LHCN-M2 (cell line): ENCODE measurements around the gene MON2. TPM values are rescaled to one million over a fixed set of nuclear protein-coding genes. Genes with fewer than 3 reads are reported as not detected.
A peak's percentile ranks its signal among the peaks of the same experiment; 100 is the strongest.
"Not testable (repeated sequence)": the region's sequence is repeated elsewhere in the genome, so short reads cannot be mapped to it uniquely, and the experiment has no call there.

Experiments
- DNase-seq: peaks from one replicate; pipeline ENCODE4 v3.0.0-alpha.2; 2012; ENCODE audit warnings: low read depth
- polyA plus RNA-seq: library from polyadenylated mRNA; unstranded; fragments of >200 nt; gene quantifications from one replicate; pipeline ENCODE4 v1.2.1, GENCODE V29; 2012; ENCODE audit warnings: missing spikeins
- total RNA-seq: library from RNA; depleted of rRNA; stranded (reverse); fragments of >200 nt; gene quantifications from 2 replicates; pipeline ENCODE4 v1.2.3, GENCODE V29; 2014; rRNA removed

Gene MON2, protein sequence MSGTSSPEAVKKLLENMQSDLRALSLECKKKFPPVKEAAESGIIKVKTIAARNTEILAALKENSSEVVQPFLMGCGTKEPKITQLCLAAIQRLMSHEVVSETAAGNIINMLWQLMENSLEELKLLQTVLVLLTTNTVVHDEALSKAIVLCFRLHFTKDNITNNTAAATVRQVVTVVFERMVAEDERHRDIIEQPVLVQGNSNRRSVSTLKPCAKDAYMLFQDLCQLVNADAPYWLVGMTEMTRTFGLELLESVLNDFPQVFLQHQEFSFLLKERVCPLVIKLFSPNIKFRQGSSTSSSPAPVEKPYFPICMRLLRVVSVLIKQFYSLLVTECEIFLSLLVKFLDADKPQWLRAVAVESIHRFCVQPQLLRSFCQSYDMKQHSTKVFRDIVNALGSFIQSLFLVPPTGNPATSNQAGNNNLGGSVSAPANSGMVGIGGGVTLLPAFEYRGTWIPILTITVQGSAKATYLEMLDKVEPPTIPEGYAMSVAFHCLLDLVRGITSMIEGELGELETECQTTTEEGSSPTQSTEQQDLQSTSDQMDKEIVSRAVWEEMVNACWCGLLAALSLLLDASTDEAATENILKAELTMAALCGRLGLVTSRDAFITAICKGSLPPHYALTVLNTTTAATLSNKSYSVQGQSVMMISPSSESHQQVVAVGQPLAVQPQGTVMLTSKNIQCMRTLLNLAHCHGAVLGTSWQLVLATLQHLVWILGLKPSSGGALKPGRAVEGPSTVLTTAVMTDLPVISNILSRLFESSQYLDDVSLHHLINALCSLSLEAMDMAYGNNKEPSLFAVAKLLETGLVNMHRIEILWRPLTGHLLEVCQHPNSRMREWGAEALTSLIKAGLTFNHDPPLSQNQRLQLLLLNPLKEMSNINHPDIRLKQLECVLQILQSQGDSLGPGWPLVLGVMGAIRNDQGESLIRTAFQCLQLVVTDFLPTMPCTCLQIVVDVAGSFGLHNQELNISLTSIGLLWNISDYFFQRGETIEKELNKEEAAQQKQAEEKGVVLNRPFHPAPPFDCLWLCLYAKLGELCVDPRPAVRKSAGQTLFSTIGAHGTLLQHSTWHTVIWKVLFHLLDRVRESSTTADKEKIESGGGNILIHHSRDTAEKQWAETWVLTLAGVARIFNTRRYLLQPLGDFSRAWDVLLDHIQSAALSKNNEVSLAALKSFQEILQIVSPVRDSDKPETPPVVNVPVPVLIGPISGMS (N-terminal part only)
- 16.8 and 22.7 TPM in 2 replicates for total RNA-seq
- 7.8 TPM for polyA plus RNA-seq

DNA sequence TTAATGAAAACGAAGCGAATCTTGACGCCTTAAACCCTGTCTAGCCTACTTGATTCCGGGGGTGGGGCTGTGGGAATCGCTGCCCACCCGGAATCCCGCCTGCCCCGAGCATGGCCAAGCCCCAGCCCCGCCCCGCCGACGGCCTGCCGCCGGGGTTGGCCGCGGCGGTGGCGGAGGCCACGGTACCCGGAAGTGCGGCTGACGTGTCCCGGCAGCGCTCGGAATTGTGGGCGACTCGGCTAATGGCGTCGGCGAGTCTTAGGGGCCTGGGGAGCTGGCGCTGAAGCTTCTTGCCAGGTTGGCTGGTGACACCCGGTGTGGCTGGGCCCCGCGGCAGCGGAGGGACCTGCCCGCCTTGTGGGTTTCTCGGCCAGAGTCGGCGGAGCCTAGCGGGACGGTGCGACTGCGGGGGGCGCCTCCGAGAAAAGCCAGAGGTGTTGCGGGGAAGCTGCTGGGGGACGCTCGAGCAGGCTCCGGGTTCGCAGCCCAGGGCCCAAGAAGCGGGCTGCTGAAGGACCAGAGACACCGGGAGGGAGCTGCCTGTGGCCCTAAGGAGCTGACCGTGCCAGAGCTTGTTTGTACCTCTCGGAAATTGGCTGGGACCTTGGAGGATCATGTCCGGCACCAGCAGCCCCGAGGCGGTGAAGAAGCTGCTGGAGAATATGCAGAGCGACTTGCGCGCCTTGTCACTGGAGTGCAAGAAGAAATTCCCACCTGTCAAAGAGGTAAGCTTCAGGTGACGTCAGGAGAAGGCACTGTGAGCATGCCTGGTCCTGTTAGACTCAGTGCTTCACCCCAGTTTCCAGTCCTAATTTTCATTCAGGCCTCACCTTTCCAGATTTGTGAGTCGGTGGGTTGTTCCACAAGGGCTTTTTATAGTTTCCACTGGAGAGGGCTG, at the start of gene MON2:
Gene MON2 (plus strand): TSS at position 233 of the 898 bp plus-strand sequence. CDS start 382 bp downstream, at position 615.
- peak; percentile 78 for DNase-seq

DNA sequence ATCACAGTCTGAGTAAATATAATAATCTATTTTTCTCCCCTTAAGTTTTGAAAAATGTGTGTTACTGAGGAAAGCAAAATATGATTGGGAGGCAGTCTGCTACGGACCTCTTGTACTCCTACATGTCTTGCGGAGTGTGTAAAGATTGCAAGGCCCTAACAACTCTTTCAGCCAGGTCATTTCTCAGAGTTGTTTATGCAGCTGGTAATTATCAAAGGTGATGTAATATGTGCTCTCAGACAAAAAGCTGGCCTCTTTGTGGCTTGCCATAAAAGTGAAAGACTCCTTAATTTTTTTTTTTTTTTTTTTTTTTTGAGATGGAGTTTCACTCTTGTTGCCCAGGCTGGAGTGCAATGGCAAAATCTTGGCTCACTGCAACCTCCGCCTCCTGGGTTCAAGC, 40.5 kb upstream of the MON2 start:
- DNase-seq, result peak; percentile 18

DNA sequence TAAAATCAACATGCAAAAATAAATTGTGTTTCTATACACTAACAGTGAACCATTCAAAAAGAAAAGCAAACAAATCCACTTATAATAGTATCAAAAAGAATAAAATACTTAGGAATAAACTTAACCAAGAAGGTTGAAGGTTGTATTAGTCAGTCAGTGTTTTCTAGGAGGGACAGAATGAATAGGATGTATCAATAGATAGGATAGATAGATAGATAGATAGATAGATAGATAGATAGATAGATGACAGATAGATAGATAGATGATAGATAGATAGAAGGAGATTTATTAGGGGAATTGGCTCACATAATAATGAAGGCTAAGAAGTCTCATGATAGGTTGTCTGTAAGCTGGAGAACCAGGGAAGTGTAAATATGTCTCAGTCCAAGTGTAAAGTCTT, 37.2 kb upstream of the MON2 start:
- DNase-seq, result no peak

DNA sequence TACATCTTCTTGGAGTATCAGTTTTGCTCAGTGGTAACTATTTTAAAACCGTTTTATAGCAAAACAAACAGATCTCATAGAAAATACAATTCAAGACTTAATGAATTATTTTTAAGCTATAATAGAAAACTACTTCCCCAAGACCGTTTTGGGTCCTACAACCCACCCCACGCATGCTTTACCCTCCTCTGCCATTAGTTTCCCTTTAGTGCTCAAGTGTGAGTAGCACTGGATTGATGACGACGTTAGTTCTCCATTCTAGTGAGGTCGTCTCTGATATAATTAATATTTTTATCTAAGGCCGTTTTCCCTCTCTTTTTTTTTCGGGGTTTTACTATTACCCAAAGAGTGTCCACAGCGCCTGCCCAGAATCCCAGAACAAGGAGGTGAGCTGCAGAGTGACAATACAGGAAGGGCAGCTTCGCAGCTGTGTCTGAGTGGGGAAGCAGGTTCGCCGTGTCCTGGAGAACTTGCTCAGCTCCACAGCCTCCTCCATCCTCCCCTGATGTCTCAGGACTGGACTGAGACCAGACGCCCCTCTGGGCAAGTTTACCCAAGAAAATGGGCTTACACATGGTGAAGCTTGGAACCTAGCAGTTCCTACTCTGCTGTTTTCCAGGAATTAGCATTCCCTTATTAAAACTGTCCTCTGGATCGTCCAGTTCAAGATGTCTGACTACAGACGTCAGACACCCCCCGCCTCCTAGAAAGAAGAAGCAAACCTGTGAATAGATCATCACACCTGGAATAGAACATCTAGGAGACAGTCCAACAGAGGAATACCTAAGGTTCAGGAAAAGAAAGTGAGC, 31.9 kb upstream of the MON2 start:
- DNase-seq, result no peak

DNA sequence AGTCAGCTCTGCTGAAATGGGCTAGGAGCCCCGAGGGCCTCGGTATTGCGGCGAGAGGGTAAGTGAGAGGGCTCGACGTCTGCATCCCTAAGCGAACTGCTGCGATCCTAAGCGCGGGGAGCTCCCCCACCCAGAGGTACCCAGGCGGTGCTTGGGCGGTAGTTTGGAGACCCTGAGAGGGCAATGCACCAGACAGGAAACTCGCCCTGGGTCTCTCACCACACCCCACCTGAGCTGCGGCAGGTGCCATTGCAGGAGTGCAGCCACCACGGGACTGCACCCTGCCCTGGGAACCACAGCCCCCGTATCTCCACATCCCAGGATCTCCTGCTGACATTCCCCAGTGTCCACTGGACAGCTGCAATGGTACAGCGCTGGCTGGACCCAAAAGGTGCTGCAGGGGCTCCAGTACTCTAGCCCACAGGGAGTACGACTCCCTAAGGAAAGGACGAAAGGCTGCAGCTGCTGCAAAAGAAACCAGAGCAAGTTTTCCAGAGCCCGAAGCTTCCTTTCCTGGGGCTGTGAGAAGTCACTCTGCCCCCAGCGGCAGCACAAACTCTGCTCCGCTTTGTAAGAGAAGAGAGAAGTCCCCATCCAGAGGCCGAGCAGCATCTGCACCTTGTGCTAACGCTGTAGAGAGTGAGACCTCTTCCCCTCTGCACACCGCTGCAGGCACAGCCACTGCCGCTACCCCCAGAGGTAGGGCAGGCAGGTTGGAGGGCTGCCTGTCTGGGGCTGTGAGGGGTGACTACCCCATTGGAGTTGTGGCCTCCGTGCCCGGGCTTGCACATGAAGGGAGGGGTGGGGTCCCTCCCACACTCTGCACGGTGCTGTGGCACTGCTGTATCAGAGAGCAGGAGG, 31.1 kb upstream of the MON2 start:
- peak; percentile 67 for DNase-seq

DNA sequence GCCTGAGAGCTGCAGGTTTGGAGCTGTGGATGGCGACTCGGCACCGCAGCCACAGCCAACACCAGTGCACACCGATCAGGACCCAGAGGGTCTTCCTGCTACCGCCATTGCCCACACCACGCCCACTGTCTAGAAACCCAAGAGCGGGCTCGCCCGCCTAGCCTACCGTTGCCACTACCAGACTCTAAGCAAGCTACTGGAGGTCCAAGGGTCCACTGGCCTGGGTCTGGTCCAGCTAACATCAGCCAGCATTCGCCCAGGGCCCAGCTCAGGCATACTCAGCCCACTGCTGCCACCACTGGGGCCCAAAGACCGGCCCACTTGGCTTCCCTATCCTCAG, 30.5 kb upstream of the MON2 start:
- no peak for DNase-seq

DNA sequence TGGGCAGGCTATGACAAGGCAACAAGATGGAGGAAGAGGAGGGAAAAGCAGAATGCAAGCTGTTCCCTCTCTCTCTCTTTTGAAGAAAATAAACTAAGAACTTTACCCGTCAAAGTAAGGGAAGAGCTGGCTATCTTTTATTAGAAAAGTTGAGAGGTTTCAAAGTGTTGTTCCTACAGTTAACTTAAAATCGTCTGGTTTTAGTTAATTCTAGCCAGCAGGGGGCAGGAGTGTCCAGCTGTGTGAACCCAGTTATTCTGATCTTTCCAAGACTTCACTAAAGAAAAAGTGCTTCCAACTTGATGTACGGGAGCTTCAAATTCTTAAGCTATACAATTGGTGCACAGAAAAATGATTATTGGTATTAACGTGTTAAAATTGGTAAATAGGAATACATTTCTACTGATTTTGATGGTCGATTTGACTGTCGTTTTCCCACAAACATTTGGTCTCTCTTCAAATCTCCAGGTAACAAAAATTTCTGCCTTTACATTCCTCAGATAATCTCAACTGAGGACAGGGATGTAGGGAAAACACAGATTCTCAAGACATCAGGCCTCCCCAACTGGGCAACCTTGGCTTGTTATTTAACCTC, 28.4 kb upstream of the MON2 start:
- DNase-seq, result peak; percentile 39

DNA sequence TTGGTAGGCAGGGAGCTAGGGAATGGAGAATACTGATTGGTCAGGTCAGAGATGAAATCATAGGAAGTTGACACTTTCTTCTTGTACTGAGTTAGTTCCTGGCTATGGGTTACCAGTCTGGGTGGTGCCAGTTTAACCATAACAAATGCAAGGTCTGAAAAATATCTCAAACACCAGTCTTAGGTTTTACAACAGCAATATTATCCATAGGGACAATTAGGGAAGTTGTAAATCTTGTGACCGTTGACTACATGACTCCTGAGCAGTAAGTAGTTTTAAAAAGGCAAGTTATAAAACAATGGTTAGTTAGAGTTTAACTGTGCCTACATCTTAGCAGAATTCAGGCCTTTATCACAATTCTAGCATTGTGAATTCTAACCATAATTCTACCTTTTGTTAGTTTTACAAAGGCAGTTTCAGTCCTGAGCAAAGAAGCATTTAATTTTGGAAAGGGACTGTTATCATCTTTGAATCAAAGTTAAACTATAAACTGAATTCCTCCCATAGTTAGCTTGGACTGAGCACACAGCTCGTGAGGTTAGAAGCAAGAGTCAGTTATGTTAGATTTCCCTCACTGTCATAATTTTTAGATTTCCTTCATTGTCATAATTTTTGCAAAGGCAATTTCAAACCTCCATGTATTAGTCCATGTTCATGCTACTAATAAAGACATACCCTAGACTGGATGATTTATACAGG, 19.7 kb upstream of the MON2 start:
- DNase-seq, result no peak

DNA sequence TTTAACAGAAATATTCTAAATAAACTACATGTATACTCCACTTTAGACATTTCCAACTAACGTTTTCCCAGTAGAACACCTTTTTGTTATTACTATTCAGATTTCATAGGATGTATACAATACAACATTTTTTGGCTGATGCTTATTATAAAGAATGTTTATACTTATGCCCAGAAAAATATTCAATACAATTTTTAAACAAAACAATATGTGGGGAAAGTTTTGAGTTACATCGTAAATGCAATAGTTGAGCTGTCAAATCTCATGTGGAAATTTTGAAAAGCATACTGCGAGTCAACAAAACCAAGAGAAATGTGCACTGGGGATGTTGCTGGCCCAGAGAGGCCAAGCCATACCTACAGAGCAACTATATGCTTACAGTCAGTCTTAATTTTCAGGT, 18.2 kb upstream of the MON2 start:
- DNase-seq, result no peak

DNA sequence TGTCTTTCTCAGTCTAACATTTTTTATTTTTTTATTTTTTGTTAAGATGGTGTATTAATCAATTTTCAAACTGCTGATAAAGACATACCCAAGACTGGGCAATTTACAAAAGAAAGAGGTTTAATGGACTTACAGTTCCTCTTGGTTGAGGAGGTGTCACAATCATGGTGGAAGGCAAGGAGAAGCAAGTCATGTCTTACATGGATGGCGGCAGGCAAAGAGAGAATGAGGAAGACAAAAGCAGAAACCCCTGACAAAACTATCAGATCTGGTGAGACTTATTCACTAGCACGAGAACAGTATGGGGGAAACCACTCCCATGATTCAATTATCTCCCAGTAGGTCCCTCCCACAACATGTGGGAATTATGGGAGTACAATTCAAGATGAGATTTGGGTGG, 11.2 kb upstream of the MON2 start:
- DNase-seq, result not testable (repeated sequence)

DNA sequence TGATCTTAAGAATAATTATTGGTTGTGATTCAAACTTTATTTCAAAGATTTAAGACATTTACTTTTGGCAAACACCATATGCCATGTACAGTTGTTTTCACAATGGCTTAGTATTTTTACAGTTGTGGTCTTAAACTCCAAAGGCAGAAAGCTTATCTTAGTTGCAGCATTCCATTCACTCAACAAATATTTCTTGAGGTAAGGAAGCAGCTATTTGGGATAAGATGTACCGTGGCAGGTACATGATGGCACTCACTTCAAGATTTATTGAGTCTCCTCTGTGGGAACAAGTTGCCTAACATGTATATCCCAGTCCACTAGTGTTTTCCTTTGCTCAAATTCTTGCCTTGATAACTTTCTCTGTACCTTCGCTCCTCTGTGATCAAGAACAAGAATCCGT, 8.0 kb upstream of the MON2 start:
- DNase-seq, result no peak

DNA sequence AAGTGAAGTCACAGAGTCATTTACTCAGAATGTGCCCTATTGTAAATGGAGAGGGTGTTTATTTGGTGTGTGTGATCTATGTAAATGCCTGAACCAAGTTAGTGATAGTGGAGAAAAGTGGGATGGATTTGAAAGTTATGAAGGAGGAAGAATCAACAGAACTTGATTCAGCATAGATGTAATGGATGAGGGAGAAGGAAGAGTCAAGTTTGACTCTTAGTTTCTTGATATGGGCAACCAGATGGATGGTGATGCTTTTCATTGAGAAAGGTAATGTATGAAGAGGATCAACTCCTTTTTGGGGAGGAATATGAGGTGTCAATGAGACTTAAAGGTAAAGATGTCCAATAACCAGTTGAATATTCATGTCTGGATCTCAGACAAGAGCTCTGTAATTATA, 6.7 kb upstream of the MON2 start:
- DNase-seq, result no peak

DNA sequence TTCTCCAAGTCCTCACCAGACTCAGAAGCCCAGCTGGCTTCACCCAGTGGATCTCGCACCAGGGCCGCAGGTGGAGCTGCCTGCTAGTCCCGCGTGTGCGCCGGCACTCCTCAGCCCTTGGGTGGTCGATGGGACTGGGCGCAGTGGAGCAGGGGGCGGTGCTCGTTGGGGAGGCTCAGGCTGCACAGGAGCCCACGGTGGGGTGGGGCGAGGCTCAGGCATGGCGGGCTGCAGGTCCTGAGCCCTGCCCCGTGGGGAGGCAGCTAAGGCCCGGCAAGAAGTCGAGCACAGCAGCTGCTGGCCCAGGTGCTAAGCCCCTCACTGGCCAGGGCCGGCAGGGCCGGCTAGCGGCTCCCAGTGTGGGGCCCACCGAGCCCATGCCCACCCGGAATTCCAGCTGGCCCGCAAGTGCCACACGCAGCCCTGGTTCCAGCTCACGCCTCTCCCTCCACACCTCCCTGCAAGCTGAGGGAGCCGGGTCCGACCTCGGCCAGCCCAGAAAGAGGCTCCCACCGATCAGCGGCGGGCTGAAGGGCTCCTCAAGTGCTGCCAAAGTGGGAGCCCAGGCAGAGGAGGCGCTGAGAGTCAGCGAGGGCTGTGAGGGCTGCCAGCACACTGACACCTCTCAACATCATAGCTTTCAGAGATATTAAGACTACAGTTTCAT, 5.3 kb upstream of the MON2 start:
- not testable (repeated sequence) for DNase-seq

DNA sequence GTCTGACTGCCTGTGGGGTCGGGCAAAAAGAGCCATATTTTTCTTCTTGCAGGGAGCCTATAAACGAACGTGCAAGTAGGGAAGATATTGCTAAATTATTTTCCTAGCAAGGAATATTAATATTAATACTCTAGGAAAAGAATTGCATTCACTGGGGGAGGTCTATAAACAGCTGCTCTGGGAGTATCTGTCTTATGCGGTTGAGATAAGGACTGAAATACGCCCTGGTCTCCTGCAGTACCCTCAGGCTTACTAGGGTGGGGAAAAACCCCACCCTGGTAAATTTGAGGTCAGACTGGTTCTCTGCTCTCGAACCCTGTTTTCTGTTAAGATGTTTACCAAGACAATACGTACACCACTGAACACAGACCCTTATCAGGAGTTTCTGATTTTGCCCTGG, 3.4 kb upstream of the MON2 start:
- not testable (repeated sequence) for DNase-seq

DNA sequence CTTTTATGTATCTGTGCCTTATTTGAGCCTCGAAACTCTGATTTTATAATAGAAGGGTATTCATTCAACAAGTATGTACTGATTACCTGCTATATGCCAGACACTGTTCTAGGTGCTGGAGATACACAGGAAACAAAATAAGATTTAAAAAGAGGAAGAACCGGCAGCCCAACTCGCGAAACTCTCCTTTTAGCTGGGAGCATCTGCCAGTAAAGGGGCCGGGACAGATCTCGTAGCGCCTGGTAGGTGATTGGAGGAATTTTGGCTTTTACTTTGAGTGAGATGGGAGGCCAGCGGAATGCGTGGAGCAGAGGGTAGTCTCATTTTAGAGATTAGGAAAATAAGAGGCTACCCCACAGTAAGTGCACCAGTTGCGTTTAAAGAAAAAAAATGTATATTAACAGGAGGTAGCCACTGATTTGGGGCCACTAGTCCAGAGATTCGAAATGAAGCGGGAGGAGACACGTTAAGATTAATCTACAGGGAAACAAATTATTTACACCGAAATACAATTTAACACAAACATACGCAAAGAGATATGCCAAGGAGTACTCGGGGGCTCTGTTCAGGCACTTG, 520 bp upstream of the MON2 start:
- DNase-seq, result peak; percentile 35

DNA sequence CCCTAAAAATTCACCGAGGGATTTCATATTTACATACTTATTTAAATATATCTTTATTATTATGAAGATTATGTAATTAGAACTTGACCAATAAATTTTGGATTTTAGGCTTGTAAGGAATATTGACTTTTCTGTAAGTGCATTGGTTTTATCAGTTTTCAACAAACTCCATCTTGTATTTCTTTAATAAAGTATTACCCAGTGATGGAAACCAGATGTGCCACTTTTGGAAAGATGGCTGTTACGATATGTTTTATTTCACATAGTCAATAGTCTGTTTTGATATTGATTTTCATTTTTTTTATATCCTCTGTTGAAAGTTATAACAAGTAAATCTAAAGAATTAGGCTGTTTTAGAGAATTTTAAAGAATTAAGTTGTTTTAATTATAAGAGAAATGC, 1.8 kb downstream of the MON2 start:
- no peak for DNase-seq

DNA sequence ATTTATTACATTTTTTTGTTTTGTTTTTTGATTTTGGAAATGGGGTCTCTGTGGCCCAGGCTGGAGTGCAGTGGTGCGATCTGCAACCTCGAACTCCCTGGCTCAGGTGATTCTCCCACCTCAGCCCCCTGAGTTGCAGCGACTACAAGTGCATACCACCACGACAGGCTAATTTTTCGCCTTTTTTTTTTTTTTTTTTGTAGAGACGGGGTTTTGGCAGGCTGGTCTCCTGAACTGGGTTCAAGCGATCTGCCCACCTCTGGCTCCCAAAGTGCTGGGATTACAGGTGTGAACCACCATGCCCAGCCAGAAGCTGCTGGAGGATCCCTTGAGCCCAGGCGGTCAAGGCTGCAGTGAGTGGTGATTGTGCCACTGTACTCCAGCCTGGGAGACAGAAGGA, 2.3 kb downstream of the MON2 start:
- no peak for DNase-seq
